Naive thymus-derived CD4-positive, alpha-beta T cell (primary cell): ENCODE data around the gene RGS19. TPM values are rescaled to one million over a fixed set of nuclear protein-coding genes. Genes with fewer than 3 reads are reported as not detected.
A peak's percentile ranks its signal among the peaks of the same experiment; 100 is the strongest.

Source experiments
- ATAC-seq: fragments of 150-1000 bp; cut with Tn5 transposase; 2 replicates; pipeline ENCODE4 v1.10.0; 2021; ENCODE audit warnings: mild to moderate bottlenecking, moderate library complexity
- CTCF ChIA-PET: fragments of 350-600 bp; sonication (Branson Sonifier 250); formaldehyde crosslinking; loops from one replicate; lab custom pipeline; 2021; ENCODE audit warnings: antibody characterized with exemption; lab: Charles Lee
- POLR2A ChIA-PET: fragments of 350-600 bp; sonication (Branson Sonifier 250); formaldehyde crosslinking; loops from one replicate; lab custom pipeline; 2021; ENCODE audit warnings: antibody characterized with exemption, inconsistent platforms; lab: Charles Lee
- DNase-seq, 9 donors: peaks; one replicate each; pipeline versions ENCODE4 v3.0.0 to v3.0.0-alpha.2; 2020 to 2022; ENCODE audit warnings: mixed read lengths in 1 of 9
- H3K27ac ChIP-seq: one replicate; pipeline ENCODE4 v1.7.0; 2013; ENCODE audit warnings: mild to moderate bottlenecking, low read depth, low read length, moderate library complexity
- H3K27me3 ChIP-seq, 2 donors: one replicate each; pipeline ENCODE4 v1.7.0; 2013; ENCODE audit warnings: low read length in 2 of 2, mild to moderate bottlenecking in 2 of 2, moderate library complexity in 2 of 2; ENCODE audit not compliant: control insufficient read depth in 2 of 2, insufficient read depth in 2 of 2
- H3K36me3 ChIP-seq, 3 experiments: 1 replicate in 2 of 3; 2 replicates in 1 of 3; pipeline ENCODE4 v1.7.0; 2013; ENCODE audit warnings: low read length in 3 of 3, mild to moderate bottlenecking in 3 of 3, moderate library complexity in 1 of 3; ENCODE audit not compliant: insufficient read depth in 3 of 3, control insufficient read depth in 2 of 3
- H3K4me1 ChIP-seq, 2 donors: one replicate each; pipeline ENCODE4 v1.7.0; 2013; ENCODE audit warnings: low read length in 2 of 2, mild to moderate bottlenecking in 2 of 2, moderate library complexity in 1 of 2; ENCODE audit not compliant: control insufficient read depth in 2 of 2, insufficient read depth in 2 of 2
- H3K4me3 ChIP-seq: 2 replicates; pipeline ENCODE4 v1.7.0; 2013; ENCODE audit warnings: mild to moderate bottlenecking, low read length
- H3K9me3 ChIP-seq, 3 experiments: 1 replicate in 2 of 3; 2 replicates in 1 of 3; pipeline ENCODE4 v1.7.0; 2013; ENCODE audit warnings: low read length in 3 of 3; ENCODE audit not compliant: control insufficient read depth in 2 of 3
- H3K27ac Mint-ChIP-seq, 9 donors: one replicate each; pipeline ENCODE4 v1.8.0; 2020 to 2022; ENCODE audit warnings: mixed read lengths in 9 of 9, mild to moderate bottlenecking in 8 of 9, moderate library complexity in 5 of 9, inconsistent platforms in 2 of 9
- H3K27me3 Mint-ChIP-seq, 5 donors: one replicate each; pipeline ENCODE4 v1.8.0; 2021 to 2022; ENCODE audit warnings: mixed read lengths in 5 of 5, mild to moderate bottlenecking in 1 of 5
- H3K36me3 Mint-ChIP-seq, 5 donors: one replicate each; pipeline ENCODE4 v1.8.0; 2020 to 2022; ENCODE audit warnings: mixed read lengths in 5 of 5, mild to moderate bottlenecking in 3 of 5, inconsistent platforms in 1 of 5
- H3K4me1 Mint-ChIP-seq, 7 donors: one replicate each; pipeline ENCODE4 v1.8.0; 2020 to 2022; ENCODE audit warnings: mixed read lengths in 7 of 7, mild to moderate bottlenecking in 3 of 7, inconsistent platforms in 1 of 7
- H3K4me3 Mint-ChIP-seq, 10 donors: one replicate each; pipeline ENCODE4 v1.8.0; 2020 to 2022; ENCODE audit warnings: mild to moderate bottlenecking in 10 of 10, mixed read lengths in 10 of 10, moderate library complexity in 6 of 10, inconsistent platforms in 2 of 10
- H3K9me3 Mint-ChIP-seq, 11 donors: one replicate each; pipeline ENCODE4 v1.8.0; 2020 to 2022; ENCODE audit warnings: mixed read lengths in 11 of 11, mild to moderate bottlenecking in 4 of 11, inconsistent platforms in 1 of 11, moderate library complexity in 1 of 11
- intact Hi-C, 2 donors: fragments of 100-400 bp; cut with micrococcal nuclease; formaldehyde crosslinking; loops; one replicate each; pipeline ENCODE4 v1.15.1; 2023
- polyA plus RNA-seq, 2 donors: library from polyadenylated mRNA; unstranded; fragments of 300-500 nt; fragmentation: Illumina TruSeq; gene quantifications; one replicate each; pipeline ENCODE4 v1.2.3, GENCODE V29; 2021
- total RNA-seq, 6 experiments: library from RNA in 5 of 6; stranded (reverse) in 5 of 6; gene quantifications; 1 replicate in 5 of 6; 2 replicates in 1 of 6; pipeline ENCODE4 v1.2.3 and lab custom pipeline; 2021 to 2026

RGS19 gene
- total and polyA plus RNA-seq, 7 experiments from 2014 or later: 21.8 to 93.4 (median 55.2) TPM

DNA sequence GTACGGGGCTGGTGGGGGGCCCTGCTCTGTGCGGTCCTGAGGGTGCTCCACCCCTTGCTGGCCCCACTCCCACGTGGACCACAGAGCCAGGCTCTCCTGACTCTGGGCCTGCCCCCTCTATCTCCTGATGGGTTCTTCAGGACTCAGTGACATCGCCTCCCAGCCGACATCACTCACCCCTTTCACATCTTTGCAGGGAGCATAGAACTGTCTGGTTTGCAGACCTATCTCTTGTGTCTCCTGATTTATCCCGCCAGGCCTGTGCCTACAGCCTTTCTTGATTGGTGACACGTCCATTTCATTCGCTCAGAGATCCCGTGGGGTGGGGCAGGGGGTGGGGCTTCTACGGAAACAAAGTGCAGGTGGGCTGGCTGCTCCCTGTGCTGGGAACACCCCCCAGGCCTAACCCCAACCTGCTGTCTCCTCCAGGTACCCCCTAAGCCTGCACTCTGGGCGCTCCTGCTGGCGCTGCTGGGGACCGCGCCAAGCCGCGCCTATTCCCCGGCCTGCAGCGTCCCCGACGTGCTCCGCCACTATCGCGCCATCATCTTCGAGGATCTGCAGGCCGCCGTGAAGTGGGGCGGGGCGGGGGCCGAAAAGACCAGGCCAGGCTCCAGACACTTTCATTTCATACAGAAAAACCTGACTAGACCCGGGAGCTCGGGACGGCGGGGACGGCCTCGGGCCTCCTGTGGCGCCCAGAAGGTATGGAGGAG is 41.7 kb downstream of the RGS19 start:
- Histone ChIP-seq H3K27me3 (no peaks in the 10 kb centered on the region), H3K4me1 (peaks cover 40 to 49% of the 10 kb centered on the region in 2 donors), H3K9me3 (no peaks in the 10 kb centered on the region), H3K36me3 (peaks cover 0 to 29% (median 0%) of the 10 kb centered on the region in 3 experiments), H3K4me3 (peak overlapping the region; percentile 62), H3K27ac (no peak overlapping the region)
- Mint-ChIP-seq H3K27me3 (no peaks in the 10 kb centered on the region), H3K4me1 (peaks cover 23 to 53% (median 28%) of the 10 kb centered on the region in 7 donors), H3K36me3 (peaks cover 0 to 7% (median 0%) of the 10 kb centered on the region in 5 donors), H3K9me3 (no peaks in the 10 kb centered on the region), H3K27ac (peak overlapping the region in 2 of 9 donors; percentile 79 to 91), H3K4me3 (peak overlapping the region; percentile 44 to 89 (median 66))
- POLR2A ChIA-PET: interaction anchor here (0.6 to 4.8 kb wide), 15 partner anchors 16 to 142 kb away, joined by 3 to 37 read pairs (median 4); partner anchors contain the start of genes OPRL1, PRPF6, RGS19 and SAMD10
- intact Hi-C loops: loop anchor here (1.0 to 5.0 kb wide), 5 partner anchors 57 to 500 kb away; partner anchors contain the start of genes PTK6 (in 1 of the 2) and UCKL1 (in 1 of the 2)
- CTCF ChIA-PET: interaction anchor here (0.6 to 5.2 kb wide), 18 partner anchors 10 to 500 kb away, joined by 3 to 54 read pairs (median 4); partner anchors contain the start of genes LKAAEAR1, PRPF6, RGS19 and SAMD10
- ATAC-seq: no peak
- no peak for DNase-seq

GRCh38 chr20:64037199-64037497 is 42.2 kb downstream of the RGS19 start:
- Mint-ChIP-seq H3K9me3 (no peaks in the 10 kb centered on the region), H3K4me1 (peaks cover 23 to 52% (median 28%) of the 10 kb centered on the region in 7 donors), H3K27ac (peak overlapping the region in 2 of 9 donors; percentile 79 to 91), H3K36me3 (peaks cover 0 to 9% (median 0%) of the 10 kb centered on the region in 5 donors), H3K27me3 (no peaks in the 10 kb centered on the region), H3K4me3 (peak overlapping the region in 4 of 10 donors; percentile 44 to 89 (median 74))
- intact Hi-C loops: loop anchor here (5.0 kb wide), 3 partner anchors 80 to 500 kb away; partner anchors contain the start of genes PTK6 (in 1 of the 2) and UCKL1 (in 1 of the 2)
- ChIA-PET POLR2A (interaction anchor here (0.6 to 1.3 kb wide), 7 partner anchors 9 to 63 kb away, joined by 3 to 6 read pairs (median 3); partner anchors contain the start of gene PRPF6), CTCF (interaction anchor here (0.9 to 5.2 kb wide), 6 partner anchors 20 to 83 kb away, joined by 3 to 54 read pairs (median 4); partner anchors contain the start of gene PRPF6)
- H3K36me3 ChIP-seq: peaks cover 0 to 31% (median 0%) of the 10 kb centered on the region in 3 experiments
- H3K4me3 ChIP-seq: no peak overlapping the region
- no peaks in the 10 kb centered on the region for H3K27me3 ChIP-seq
- peaks cover 40 to 49% of the 10 kb centered on the region in 2 donors for H3K4me1 ChIP-seq
- no peak overlapping the region for H3K27ac ChIP-seq
- no peaks in the 10 kb centered on the region for H3K9me3 ChIP-seq
- ATAC-seq (no peak), DNase-seq (no peak)

DNA sequence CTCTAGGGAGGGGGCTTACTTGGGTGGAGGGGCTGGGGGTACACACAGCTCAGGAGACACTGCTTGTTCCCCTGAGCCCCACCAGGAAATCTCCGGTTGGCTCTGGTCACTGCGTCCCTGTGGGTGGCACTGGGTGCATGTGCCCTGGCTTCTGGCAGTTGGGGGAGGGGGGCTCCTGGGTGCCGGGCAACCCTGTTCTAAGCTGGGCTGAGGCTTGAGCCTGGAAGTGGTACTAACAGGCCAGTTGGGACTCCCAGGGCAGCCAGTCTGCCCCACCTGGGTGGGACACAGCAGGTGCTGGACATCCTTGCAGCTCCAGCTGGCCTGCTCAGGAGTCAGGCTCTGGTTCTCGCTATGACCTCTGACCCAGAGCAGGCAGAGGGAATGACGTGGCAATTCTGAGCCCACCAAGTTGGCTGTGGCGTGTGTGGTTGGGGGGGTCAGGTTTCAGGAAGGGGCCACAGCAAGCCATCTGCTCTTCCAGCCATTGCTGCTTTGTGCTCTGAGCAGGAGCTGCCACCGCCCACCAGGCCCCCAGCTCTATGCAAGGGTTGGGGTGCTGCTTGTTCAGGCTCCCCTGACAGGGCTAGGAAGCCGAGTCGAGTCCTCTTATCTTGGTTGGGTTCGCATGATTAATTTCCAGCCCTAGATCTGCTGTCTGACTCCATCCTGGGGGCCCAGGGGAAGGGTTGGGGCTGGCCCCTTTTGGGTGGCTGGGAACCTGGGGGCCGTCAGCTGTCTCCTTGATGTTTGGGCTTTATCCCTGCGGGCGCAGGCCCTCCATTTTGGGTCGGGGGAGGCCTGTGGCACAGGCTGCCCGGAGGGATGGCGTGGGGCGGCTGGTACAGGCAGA is 42.7 kb downstream of the RGS19 start:
- Mint-ChIP-seq H3K4me3 (peak overlapping the region in 3 of 10 donors; percentile 44 to 89 (median 51)), H3K36me3 (peaks cover 0 to 9% (median 0%) of the 10 kb centered on the region in 5 donors), H3K9me3 (no peaks in the 10 kb centered on the region), H3K27ac (peak overlapping the region in 3 of 9 donors; percentile 38 to 91 (median 79)), H3K4me1 (peaks cover 23 to 51% (median 28%) of the 10 kb centered on the region in 7 donors), H3K27me3 (no peaks in the 10 kb centered on the region)
- H3K9me3 ChIP-seq: no peaks in the 10 kb centered on the region
- H3K27ac ChIP-seq: no peak overlapping the region
- DNase-seq: no peak
- no peak for ATAC-seq
- no peak overlapping the region for H3K4me3 ChIP-seq
- intact Hi-C loops: loop anchor here (5.0 kb wide), 3 partner anchors 79 to 499 kb away; partner anchors contain the start of genes PTK6 (in 1 of the 2) and UCKL1 (in 1 of the 2)
- ChIA-PET CTCF (interaction anchor here (0.9 to 1.2 kb wide), 5 partner anchors 21 to 84 kb away, joined by 3 to 6 read pairs (median 4); partner anchors contain the start of gene PRPF6), POLR2A (interaction anchor here (0.6 to 1.3 kb wide), 7 partner anchors 9 to 63 kb away, joined by 3 to 6 read pairs (median 3); partner anchors contain the start of gene PRPF6)
- peaks cover 35 to 45% of the 10 kb centered on the region in 2 donors for H3K4me1 ChIP-seq
- no peaks in the 10 kb centered on the region for H3K27me3 ChIP-seq
- H3K36me3 ChIP-seq: peaks cover 0 to 37% (median 0%) of the 10 kb centered on the region in 3 experiments

DNA sequence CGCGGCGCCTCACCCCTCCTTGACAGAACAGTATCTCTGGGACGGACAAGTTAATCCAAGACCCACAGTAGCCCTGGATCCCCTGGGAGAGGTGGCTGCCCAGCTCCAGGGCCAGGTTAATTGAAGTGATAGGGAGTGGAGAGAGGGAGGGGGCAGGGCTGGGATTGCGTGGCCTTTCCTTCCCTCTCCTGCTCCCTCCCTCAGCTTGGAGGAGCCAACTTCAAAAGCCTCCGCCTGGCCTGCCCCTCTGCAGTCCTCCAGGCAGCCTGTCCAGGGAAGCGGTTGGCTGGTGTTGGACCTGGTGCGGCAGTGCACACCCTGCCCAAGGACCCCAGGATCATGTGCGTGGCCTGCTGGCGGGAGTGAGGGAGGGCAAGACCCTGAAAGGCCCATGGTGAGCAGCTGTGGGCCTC is 43.4 kb downstream of the RGS19 start, which contains the start of gene C20orf204:
TSS of gene C20orf204 (plus strand) at position 250 of the 413 bp plus-strand sequence. CDS start at position 392, 142 bp downstream.
- Mint-ChIP-seq H3K4me1 (peaks cover 21 to 49% (median 25%) of the 10 kb centered on the region in 7 donors), H3K36me3 (peaks cover 0 to 9% (median 0%) of the 10 kb centered on the region in 5 donors), H3K27ac (peak within 1 kb of the TSS in 4 of 9 donors; percentile 28 to 99 (median 64)), H3K4me3 (peak within 1 kb of the TSS in 4 of 10 donors; percentile 17 to 89 (median 70)), H3K9me3 (no peaks in the 10 kb centered on the region), H3K27me3 (no peaks in the 10 kb centered on the region)
- Histone ChIP-seq H3K27ac (peak within 1 kb of the TSS; percentile 20), H3K27me3 (no peaks in the 10 kb centered on the region), H3K36me3 (peaks cover 0 to 42% (median 3%) of the 10 kb centered on the region in 3 experiments), H3K4me3 (no peak within 1 kb of the TSS), H3K9me3 (no peaks in the 10 kb centered on the region), H3K4me1 (peaks cover 30 to 40% of the 10 kb centered on the region in 2 donors)
- ATAC-seq: no peak
- DNase-seq: no peak
- intact Hi-C loops: loop anchor here (1.0 to 5.0 kb wide), 6 partner anchors 17 to 499 kb away; partner anchors contain the start of genes PTK6 (in 1 of the 2) and UCKL1 (in 1 of the 2)
- ChIA-PET POLR2A (interaction anchor here (1.2 kb wide), 1 partner anchor 8 kb away, joined by 6 read pairs; no protein-coding TSS in a partner anchor), CTCF (interaction anchor here (0.5 to 1.2 kb wide), 2 partner anchors 21 to 62 kb away, joined by 3 to 4 read pairs; no protein-coding TSS in a partner anchor)

GRCh38 chr20:64035066-64035932 is 44.0 kb downstream of the RGS19 start:
- intact Hi-C loops: loop anchor here (1.0 to 5.0 kb wide), 6 partner anchors 16 to 498 kb away; partner anchors contain the start of genes PTK6 (in 1 of the 2) and UCKL1 (in 1 of the 2)
- Mint-ChIP-seq H3K27me3 (no peaks in the 10 kb centered on the region), H3K9me3 (no peaks in the 10 kb centered on the region), H3K36me3 (peaks cover 0 to 12% (median 4%) of the 10 kb centered on the region in 5 donors), H3K27ac (peak overlapping the region in 3 of 9 donors; percentile 28 to 99 (median 91)), H3K4me1 (peaks cover 19 to 46% (median 21%) of the 10 kb centered on the region in 7 donors), H3K4me3 (peak overlapping the region in 3 of 10 donors; percentile 17 to 89 (median 88))
- ChIA-PET POLR2A (no interaction called here), CTCF (interaction anchor here (0.5 kb wide), 1 partner anchor 61 kb away, joined by 3 read pairs; no protein-coding TSS in a partner anchor)
- peaks cover 25 to 40% of the 10 kb centered on the region in 2 donors for H3K4me1 ChIP-seq
- DNase-seq (peak in 1 of 9 donors; percentile 51), ATAC-seq (peak; percentile 40)
- no peaks in the 10 kb centered on the region for H3K27me3 ChIP-seq
- H3K27ac ChIP-seq: peak overlapping the region; percentile 20
- no peak overlapping the region for H3K4me3 ChIP-seq
- no peaks in the 10 kb centered on the region for H3K9me3 ChIP-seq
- peaks cover 5 to 48% (median 7%) of the 10 kb centered on the region in 3 experiments for H3K36me3 ChIP-seq
